Dedifferentiated amniotic fluid mesenchymal stem cell (primary cell): ENCODE results near the gene STK16.
"Not testable (repeated sequence)": the region's sequence is repeated elsewhere in the genome, so short reads cannot be mapped to it uniquely, and the experiment has no call there.

Source experiments
- DNase-seq: peaks from one replicate; pipeline ENCODE4 v3.0.0-alpha.2; 2016; ENCODE audit errors: extremely low spot score

Gene STK16

DNA sequence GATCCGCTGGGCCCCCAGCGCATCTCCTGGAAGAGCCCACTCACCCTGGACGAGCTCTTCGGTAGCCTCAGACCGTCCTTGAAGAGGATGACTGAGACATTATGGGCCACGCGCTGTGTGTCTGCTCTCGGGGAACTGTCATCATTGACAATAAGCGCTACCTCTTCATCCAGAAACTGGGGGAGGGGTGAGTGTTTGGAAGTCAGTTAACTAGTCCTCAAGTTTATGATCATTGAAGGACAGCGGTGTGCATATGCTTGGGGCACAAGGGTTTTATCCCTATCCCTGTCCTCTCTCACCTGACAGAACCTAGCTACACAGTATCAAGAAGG, 586 bp downstream of the STK16 start:
- DNase-seq: no peak

- DNase-seq: no peak
Measured at GRCh38 chr2:219246559-219246958, 1.3 kb downstream of the STK16 start.

- no peak for DNase-seq
Measured at GRCh38 chr2:219247678-219248642, 2.7 kb downstream of the STK16 start.

- DNase-seq: no peak
Measured at GRCh38 chr2:219248845-219249202, 3.5 kb downstream of the STK16 start.

DNA sequence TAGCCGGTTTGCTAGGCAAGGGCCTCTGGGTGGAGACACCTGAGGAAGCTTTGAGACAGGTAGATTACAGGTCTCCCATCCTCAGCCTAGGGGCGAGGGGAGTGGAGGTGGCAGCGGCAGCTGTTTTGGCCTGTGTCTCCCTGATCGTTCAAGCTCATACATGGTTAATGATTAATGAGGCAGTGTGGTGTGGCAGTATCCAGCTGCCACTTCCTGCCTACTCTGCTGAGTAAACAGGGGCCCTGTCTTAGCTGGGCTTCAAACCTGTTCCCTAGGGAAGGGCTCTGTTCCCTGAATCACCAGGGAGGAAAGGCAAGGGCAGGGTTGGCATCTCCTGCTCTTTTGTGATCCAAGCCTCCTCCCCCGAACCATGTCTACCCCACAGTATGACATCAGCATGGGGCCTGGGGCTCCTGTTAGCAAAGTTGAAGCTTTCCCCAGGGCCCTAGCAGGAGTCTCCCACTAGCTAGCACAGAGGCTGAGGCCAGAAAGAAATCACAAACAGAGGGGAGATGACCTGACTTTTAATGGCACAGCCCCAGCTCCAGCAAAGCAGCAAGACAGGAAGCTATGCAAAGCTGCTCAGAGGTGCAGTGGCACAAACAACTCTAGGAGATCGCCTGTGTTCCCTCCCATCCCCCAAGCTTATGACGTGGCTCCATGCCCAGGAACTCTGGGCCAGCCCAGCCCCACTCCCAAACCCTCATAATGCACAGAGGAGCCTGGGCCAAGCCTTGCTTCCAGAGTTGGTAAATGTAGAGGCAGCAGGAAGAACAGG, 4.1 kb downstream of the STK16 start:
- DNase-seq: peak; percentile 68

GRCh38 chr2:219250049-219250781, 4.9 kb downstream of the STK16 start:
- DNase-seq: no peak

DNA sequence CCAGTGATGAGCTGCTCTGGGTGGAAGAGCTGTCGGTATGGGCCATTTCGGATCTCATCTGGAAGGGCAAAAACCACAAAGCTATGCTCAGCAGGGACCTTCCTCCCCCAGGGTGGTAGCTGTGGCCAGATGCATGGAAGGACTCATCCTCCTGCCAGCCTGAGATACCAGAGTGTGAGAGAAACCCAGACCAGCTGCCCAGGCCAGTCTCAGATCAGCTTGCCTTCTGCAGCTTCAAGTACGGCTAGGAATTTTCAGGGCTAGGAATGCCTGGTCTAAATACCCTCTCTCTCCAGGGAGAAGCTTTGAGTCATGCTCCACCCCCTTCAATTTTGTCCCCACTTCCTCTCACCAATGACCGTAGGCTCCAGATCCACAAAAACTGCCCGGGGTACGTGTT, 6.4 kb downstream of the STK16 start:
- DNase-seq: no peak

GRCh38 chr2:219252084-219252483, 6.8 kb downstream of the STK16 start:
- no peak for DNase-seq

DNA sequence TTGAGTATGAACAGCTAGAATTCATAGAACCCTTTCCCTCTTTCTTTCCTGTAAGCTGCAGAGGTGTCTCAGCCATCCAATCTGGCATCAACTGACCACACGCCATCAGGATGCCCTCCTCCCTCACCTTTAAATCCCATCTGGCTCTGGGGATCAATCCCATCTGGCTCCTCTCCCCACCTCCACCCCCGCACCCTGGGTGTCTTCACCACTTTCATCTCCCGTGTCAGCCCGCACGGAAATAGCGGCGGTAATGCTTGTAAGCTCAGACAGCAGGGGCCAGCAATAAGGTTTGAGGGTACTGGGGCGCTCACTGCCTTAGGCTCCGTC, 7.3 kb downstream of the STK16 start:
- no peak for DNase-seq

GRCh38 chr2:219252900-219253752, 7.8 kb downstream of the STK16 start, which contains the start of gene TUBA4B:
Gene TUBA4B (plus strand): TSS chr2:219253243. CDS start chr2:219253408, 165 bp downstream.
- DNase-seq: no peak

DNA sequence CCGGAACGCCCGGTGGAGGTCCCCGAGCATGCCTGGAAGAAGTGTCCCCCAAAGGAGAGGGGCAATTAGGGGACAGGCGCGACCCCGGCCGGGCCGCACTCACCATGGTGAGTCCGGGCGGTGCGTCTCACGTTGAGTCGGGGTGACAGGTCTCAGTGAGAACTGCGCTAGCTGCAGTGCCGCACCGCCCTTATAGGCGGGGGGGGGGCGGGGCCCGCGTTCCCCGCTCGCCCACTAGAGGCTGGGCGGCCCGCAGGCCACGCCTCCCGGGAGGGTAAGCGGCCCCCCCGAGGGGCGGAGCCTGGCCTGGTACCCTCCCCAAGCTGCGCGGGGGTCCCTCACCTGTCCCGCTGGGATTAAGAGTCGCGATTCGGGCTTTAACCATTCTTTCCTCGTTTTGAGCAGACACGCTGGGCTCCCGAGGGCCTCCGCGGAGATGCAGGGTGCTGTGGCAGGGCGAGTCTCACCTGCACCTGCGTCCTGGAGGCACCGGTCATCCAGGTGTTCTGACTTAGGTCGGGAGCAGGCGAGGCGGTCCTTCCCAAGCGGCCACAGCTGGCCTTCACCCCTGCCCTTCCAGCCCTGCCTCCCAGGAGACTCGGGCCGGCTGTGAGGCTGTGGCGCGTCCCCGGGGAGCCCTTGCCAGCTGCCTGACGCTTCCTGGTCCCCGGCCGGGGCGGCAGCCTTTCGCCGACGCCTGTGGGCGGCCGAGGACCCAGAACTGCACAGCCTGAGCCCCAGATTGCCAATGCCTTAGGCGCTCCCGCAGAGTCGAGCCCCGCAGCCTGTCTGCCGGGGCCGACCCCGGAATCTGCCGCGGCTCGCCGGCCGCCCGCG, 8.7 kb downstream of the STK16 start, which contains the start of gene TUBA4A:
Gene TUBA4A (minus strand): TSS at position 166 of the 837 bp plus-strand sequence. CDS start 60 bp downstream, at position 106.
- no peak for DNase-seq

- no peak for DNase-seq
Measured at GRCh38 chr2:219254590-219255201, 9.4 kb downstream of the STK16 start.

- not testable (repeated sequence) for DNase-seq
Measured at GRCh38 chr2:219258942-219259341, 13.7 kb downstream of the STK16 start.

DNA sequence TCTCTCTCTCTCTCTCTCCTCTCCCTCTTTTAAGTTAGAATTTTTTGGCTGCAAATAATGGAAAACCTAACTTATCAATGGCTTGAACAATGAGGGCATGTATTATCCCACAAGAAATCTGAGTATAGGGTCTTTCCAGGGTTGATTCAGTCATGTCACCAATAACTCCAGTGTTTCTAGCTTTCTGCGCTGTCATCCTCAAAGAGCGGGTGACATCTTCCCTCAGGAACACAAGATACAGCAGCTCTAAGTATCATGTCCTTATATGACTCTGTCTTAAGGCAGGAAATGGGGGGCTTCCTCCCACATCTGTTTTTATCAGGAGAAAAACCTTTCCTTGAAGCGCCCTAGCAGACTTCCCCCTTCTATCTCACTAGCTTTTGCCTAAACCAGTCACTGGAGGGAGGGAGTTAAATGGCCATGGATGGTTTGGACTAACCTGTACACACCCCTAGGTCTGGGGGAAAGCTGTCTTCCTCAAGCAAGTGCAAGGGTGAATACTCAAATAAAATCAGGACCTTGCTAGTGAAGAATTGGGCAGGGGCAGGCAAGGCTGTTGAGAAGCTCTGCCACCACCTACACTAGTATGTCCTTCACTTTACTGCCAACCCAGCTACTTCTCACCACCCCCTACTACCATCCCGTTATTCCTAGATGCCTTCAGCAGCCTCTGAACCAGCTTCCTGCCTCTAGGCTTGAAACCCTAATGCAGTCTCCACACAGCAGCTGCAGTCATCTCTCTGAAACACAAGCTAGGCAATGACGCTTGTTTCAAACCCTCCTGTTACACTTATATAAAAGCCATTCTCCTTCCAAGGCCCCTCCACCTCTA, 16.0 kb downstream of the STK16 start:
- DNase-seq: no peak

- DNase-seq: no peak
Measured at GRCh38 chr2:219266232-219266631, 21.0 kb downstream of the STK16 start.

DNA sequence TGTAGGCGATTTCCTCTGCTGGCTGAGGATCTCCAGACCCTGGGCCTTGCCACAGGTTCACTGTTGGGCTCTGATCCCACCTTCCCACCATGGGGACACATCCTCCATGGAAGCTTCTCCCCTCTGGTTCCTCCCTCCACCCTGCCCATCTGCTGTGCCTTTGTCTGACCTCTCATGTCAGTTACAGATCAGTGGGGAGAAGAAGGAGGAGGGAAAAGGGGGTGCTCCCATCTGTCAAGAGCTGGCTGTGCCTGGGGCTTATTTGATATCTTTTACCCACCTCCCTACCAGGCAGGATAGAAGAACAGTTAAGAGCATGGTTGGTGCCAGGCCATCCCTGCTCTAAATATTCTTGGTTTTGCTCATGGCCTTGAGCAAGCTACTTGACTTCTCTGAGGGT, 21.6 kb downstream of the STK16 start:
- DNase-seq: no peak

DNA sequence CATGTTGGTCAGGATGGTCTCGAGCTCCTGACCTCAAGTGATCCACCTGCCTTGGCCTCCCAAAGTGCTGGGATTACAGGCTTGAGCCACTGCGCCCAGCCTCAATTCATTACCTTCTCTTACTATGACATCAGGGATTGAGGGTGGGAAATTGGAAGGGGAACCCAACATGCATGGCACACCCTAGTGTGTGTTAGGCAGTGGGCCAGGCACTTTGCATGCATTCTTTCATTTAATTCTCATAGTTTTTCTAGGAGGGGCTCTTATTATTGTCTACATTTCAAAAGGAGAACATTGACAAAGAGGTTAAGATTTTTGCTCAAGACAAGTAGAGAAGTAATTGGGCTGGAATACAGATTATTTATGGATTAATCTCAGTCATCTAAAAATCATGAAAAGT, 23.0 kb downstream of the STK16 start:
- DNase-seq: no peak

GRCh38 chr2:219269362-219270054, 24.2 kb downstream of the STK16 start:
- DNase-seq: no peak

DNA sequence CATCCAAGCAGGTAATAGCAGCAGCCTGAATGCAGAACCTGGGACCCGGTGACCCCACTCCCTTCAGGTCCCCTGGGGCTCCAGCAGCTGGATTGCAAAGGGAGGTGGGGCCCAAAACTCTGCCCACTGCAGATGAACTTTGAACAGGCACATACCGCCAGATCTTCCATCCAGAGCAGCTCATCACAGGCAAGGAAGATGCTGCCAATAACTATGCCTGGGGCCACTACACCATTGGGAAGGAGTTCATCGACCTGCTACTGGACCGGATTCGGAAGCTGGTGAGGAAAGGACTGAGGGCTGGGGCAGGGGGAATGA, 24.7 kb downstream of the STK16 start:
- no peak for DNase-seq
